Stimulated activated CD8-positive, alpha-beta memory T cell treated with anti-CD3 and anti-CD28 coated beads, Interleukin-7, amount 100 ng/mL, for 48 hours (primary cell): ENCODE results near the gene MYO7B.
"Not testable (repeated sequence)": the region's sequence is repeated elsewhere in the genome, so short reads cannot be mapped to it uniquely, and the experiment has no call there.

Experiments used
- DNase-seq, 2 donors: peaks; one replicate each; pipeline ENCODE4 v3.0.0-alpha.2; 2020; ENCODE audit warnings: low read depth in 1 of 2; ENCODE audit errors: extremely low read depth in 1 of 2

The MYO7B gene

GRCh38 chr2:127551221-127551930 is 15.9 kb downstream of the MYO7B start:
- no peak for DNase-seq

DNA sequence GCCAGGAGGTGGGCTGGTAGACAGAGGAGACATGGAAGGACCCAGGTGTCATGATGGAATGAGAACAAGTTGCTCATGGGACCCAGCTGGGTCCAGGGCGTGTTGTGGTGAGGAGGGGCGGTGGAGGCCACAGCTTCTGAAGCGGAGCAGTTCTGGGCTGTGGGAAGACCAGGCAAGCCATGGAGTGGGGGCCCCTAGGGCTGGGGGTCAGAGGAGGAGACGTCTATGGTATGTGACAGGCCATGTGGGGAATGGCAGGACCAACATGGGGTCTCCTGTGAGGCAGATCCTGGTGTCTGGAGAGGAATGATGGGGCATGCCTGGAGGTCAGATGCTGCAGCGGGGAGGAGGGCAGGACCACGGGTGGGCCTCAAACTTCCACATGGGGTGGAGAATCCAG is 16.9 kb downstream of the MYO7B start:
- no peak for DNase-seq

GRCh38 chr2:127552846-127553245 is 17.4 kb downstream of the MYO7B start:
- no peak for DNase-seq

- DNase-seq: no peak
Observed at GRCh38 chr2:127558911-127559310, 23.4 kb downstream of the MYO7B start.

GRCh38 chr2:127559454-127559853 is 24.0 kb downstream of the MYO7B start:
- no peak for DNase-seq

DNA sequence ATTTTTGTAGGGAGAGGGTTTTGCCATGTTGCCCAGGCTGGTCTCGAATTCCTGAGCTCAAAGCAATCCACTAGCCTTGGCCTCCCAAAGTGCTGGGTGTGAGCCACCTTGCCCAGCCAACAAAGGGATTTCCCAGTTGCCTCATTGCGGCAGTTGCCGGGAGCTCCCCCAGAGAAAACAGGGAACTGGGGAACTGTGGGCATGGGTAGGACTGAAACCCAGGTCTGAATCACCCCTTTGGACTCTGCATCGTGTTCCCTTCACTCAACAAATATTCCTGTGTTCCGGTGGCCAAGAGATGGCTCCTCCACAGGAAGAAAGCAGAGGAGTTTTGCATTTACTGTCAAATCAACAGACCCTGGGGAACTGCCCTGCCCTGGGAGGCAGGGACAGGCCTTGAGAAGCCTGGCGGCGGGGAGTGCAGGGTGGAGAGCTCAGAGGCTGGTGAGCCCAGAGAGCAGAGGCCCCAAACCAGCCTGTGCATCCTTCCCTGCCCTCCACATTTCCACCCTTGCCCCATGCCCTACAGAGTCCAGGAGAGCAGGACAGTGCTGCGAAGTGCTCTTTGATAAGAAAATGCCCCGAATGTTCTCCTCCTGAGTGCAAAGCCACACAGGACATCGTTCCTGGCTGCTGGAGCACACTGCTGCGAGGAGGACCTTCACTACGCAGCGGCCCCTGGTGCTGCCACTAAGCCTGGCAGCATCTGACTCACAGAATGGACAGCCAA is 24.9 kb downstream of the MYO7B start:
- DNase-seq: no peak

DNA sequence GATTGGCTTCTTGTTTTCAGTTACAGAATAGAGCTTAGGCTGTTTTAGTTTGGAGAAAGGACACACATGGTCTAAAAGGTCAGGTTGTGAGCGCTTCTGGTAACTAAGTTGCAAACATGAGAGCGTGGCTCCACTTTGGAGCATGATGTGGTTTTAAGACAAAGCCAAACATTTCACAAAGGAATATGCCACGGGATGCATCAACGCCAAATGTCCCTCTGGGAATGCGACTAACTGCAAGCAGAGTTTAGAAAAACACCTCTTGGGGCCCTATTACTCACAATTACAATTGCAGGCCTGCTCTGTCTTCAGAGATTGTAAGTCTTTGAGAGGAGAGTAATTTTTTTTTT is 25.4 kb downstream of the MYO7B start:
- DNase-seq: no peak

DNA sequence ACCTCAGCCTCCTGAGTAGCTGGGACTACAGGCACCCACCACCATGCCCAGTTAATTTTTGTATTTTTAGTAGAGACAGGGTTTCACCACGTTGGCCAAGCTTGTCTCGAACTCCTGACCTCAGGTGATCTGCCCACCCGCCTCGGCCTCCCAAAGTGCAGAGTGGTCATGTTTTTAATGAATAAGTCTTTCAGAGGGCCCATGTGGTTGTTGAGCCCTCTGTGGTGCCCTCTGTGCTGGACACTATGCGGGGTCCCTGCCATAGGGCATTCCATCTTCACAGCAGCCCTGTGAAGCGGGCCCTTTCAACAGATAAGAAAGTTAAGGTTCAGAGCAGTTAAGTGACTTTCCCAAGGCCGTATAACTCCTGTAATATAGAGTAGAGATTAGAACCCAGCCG is 25.9 kb downstream of the MYO7B start:
- DNase-seq: no peak

GRCh38 chr2:127562936-127563335 is 27.5 kb downstream of the MYO7B start:
- no peak for DNase-seq

GRCh38 chr2:127563458-127564428 is 28.3 kb downstream of the MYO7B start:
- peak; percentile 2 to 9 for DNase-seq

DNA sequence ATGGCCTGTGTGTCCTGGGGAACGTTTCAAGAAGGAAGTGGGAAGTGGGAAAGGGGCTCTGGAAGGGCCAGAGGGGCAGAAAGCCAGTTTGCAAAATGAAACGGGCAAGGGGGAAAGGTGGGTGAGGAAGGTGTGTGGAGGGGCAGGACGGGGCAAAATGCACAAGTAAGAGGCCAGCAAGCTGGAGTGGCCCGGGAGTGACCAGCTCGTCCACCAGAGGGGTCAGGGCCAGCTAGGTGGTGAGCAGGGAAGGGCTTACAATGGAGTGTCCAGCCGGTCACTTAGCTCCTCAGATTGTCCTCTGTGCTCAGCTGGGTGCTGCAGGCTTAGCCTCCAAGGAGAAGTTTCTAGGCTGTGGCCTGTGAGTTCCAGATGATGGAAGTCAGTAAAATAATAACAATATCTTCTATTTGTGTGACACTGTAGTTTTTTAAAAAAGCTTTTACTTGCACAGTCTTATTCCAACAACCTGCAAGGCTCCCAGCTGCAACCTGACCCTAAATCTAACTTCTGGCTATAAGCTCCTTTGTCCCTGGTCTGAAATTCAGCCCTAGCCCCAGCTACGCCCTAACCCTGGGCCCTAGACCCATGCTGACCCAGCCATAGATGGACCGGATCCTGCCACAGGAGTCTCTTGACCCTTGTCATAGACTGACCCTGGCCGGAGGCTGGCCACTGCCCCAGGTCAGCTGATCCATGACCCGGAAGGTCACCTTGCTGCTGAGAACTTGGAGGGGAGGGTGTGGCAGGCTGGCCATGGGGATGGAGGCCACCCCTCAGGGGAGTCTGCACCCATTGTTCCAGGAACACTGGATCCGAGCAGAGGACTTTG is 29.2 kb downstream of the MYO7B start:
- DNase-seq: no peak

DNA sequence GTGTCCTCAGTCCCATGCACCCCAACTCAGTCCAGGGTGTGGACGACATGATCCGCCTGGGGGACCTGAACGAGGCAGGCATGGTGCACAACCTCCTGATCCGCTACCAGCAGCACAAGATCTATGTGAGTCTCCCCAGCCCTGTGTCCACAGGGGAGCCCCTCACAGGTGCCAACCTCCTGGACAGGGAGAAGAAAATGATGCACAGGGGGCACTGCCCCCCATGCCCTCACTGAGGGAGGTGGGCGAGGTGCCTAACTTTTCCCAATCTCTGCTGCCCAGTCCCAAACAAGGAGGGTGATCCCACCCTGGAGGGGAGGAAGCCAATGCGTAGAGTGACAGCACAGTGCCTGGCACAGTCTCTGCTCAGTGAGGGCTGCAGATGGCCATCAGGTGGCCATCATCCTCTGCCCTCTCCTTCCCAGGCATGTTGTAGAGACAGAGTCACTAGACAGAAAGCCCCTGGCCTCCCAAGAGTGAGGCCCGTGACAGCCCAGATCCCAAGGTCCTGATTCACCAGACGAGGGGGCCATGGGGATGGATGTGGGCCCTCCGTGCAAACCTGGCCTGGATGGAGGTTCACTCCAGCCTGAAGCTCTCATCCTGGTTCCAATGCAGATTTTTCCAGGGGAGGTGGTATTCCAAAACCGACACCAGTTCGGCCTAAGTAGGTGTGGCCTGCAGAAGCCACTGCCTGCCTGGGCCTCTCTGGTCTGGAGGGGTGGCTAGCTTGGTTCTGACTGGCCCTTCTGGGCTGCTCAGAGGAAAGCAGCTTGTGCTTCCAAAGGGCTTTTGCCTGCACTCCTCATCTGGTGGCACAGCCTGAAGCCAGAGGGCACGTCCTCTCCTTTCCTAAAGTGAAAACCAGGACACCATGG is 30.0 kb downstream of the MYO7B start:
- DNase-seq: no peak

GRCh38 chr2:127566139-127566417 is 30.6 kb downstream of the MYO7B start:
- no peak for DNase-seq

- DNase-seq: no peak
Observed at GRCh38 chr2:127566576-127566975, 31.1 kb downstream of the MYO7B start.

DNA sequence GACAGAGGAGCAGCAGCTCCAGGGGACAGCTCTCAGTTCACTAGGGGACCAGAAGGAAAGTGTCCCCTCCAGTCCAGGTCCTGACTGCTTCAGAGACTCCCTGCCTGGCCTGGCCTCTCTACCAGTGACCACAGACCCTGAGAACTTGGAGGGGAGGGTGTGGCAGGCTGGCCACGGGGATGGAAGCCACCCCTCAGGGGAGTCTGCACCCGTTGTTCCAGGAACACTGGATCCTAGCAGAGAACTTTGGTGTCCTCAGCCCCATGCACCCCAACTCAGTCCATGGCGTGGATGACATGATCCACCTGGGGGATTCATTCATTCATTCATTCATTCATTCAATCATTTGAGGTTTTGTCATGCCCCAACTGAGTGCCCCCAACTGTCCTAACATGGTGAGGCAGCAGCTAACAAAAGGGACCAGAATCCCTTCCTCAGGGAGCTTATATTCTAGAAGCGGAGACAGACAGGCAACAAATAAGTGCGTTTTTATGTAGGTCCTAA is 31.9 kb downstream of the MYO7B start:
- no peak for DNase-seq

GRCh38 chr2:127568128-127568527 is 32.6 kb downstream of the MYO7B start:
- no peak for DNase-seq

- DNase-seq: no peak
Observed at GRCh38 chr2:127569666-127570065, 34.2 kb downstream of the MYO7B start.

- no peak for DNase-seq
Observed at GRCh38 chr2:127570282-127571250, 35.1 kb downstream of the MYO7B start.

DNA sequence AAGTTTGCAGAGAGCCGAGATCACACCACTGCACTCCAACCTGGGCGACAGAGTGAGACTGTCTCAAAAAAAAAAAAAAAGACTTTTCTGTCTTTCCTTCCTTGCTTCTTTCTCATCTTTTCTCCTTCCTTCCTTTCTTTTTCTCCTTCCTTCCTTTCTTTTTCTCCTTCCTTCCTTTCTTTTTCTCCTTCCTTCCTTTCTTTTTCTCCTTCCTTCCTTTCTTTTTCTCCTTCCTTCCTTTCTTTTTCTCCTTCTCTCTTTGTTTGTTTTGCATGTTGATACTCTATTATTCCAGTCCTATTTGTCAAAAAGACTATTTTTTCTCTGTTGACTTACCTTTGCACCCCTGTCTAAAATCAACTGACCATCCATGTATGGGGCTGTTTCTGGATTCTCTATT is 36.9 kb downstream of the MYO7B start:
- not testable (repeated sequence) for DNase-seq
